ENCODE measurements around the gene C19orf25. TPM values are rescaled to one million over a fixed set of nuclear protein-coding genes. Genes with fewer than 3 reads are reported as not detected.

Gene C19orf25
- total RNA-seq, 4 donors from 2014 or later: 21.6 to 43.6 (median 29.8) TPM

GRCh38 chr19:1491849-1492170 lies 12.8 kb upstream of the C19orf25 start:
- 55% methylated on average over 12 of the region's 12 CpGs for WGBS
- H3K36me3 ChIP-seq: no peaks in the 10 kb centered on the region
- H3K4me1 ChIP-seq: peaks cover 17 to 21% (median 19%) of the 10 kb centered on the region in 4 donors
- no peak for DNase-seq (ENCODE audit: extremely low spot score)
- intact Hi-C loops (cut with DNase I): no loop called here
- H3K27me3 ChIP-seq: peaks cover 0 to 33% (median 0%) of the 10 kb centered on the region in 4 donors
- peak overlapping the region in 3 of 4 donors; percentile 54 to 75 (median 58) for H3K4me3 ChIP-seq
- no peaks in the 10 kb centered on the region for H3K9me3 ChIP-seq
- TF ChIP-seq CTCF (IDR thresholded peaks at IDR 0.05) (no peak), EP300 (IDR thresholded peaks at IDR 0.05) (no peak), POLR2AphosphoS5 (IDR thresholded peaks at IDR 0.05) (no peak), POLR2A (IDR thresholded peaks at IDR 0.05; ENCODE audit: low read depth) (no peak)
- H3K27ac ChIP-seq (replicated peaks in 1 of 4): no peak overlapping the region

- DNase-seq (ENCODE audit: extremely low spot score): no peak
- intact Hi-C loops (cut with DNase I): no loop called here
- H3K4me3 ChIP-seq: peak within 1 kb of the TSS; percentile 56 to 75 (median 60)
- no peaks in the 10 kb centered on the region for H3K36me3 ChIP-seq
- peak within 1 kb of the TSS; percentile 76 to 85 (median 82) for H3K27ac ChIP-seq (replicated peaks in 1 of 4)
- H3K27me3 ChIP-seq: peaks cover 0 to 28% (median 0%) of the 10 kb centered on the region in 4 donors
- peaks cover 17 to 21% (median 19%) of the 10 kb centered on the region in 4 donors for H3K4me1 ChIP-seq
- 7% methylated on average over 13 of the region's 73 CpGs for WGBS
- TF ChIP-seq CTCF (IDR thresholded peaks at IDR 0.05) (no peak), POLR2AphosphoS5 (IDR thresholded peaks at IDR 0.05) (peak in 1 of 2 donors; percentile 23), POLR2A (IDR thresholded peaks at IDR 0.05; ENCODE audit: low read depth) (no peak), EP300 (IDR thresholded peaks at IDR 0.05) (no peak)
- H3K9me3 ChIP-seq: no peaks in the 10 kb centered on the region
Measured at GRCh38 chr19:1491114-1491848, 12.3 kb upstream of the C19orf25 start, which contains the start of gene REEP6. TSS of gene REEP6 (plus strand) at chr19:1491181. CDS start at chr19:1491270, 89 bp downstream.

GRCh38 chr19:1490311-1491113 lies 11.5 kb upstream of the C19orf25 start, which contains the start of gene PCSK4:
TSS of gene PCSK4 (minus strand) at chr19:1490350. CDS start at chr19:1490346, 4 bp downstream.
- peak within 1 kb of the TSS; percentile 56 to 75 (median 60) for H3K4me3 ChIP-seq
- intact Hi-C loops (cut with DNase I): no loop called here
- peak; percentile 100 for DNase-seq (ENCODE audit: extremely low spot score)
- H3K27ac ChIP-seq (replicated peaks in 1 of 4): peak within 1 kb of the TSS; percentile 76 to 85 (median 82)
- no peaks in the 10 kb centered on the region for H3K36me3 ChIP-seq
- no peak for TF ChIP-seq POLR2A (IDR thresholded peaks at IDR 0.05; ENCODE audit: low read depth)
- TF ChIP-seq CTCF (IDR thresholded peaks at IDR 0.05): peak in 1 of 3 experiments; percentile 34
- no peak for TF ChIP-seq EP300 (IDR thresholded peaks at IDR 0.05)
- peak; percentile 54 to 78 for TF ChIP-seq POLR2AphosphoS5 (IDR thresholded peaks at IDR 0.05)
- peaks cover 0 to 20% (median 0%) of the 10 kb centered on the region in 4 donors for H3K27me3 ChIP-seq
- no peaks in the 10 kb centered on the region for H3K9me3 ChIP-seq
- H3K4me1 ChIP-seq: peaks cover 17 to 21% (median 19%) of the 10 kb centered on the region in 4 donors
- WGBS: under 1% methylated on average over 30 of the region's 74 CpGs

- intact Hi-C loops (cut with DNase I): no loop called here
- TF ChIP-seq EP300 (IDR thresholded peaks at IDR 0.05) (no peak), POLR2AphosphoS5 (IDR thresholded peaks at IDR 0.05) (no peak), CTCF (IDR thresholded peaks at IDR 0.05) (no peak), POLR2A (IDR thresholded peaks at IDR 0.05; ENCODE audit: low read depth) (no peak)
- peaks cover 17 to 21% (median 19%) of the 10 kb centered on the region in 4 donors for H3K4me1 ChIP-seq
- no peaks in the 10 kb centered on the region for H3K36me3 ChIP-seq
- H3K27me3 ChIP-seq: peaks cover 0 to 18% (median 0%) of the 10 kb centered on the region in 4 donors
- H3K9me3 ChIP-seq: no peaks in the 10 kb centered on the region
- H3K4me3 ChIP-seq: peak overlapping the region; percentile 54 to 75 (median 60)
- 44% methylated on average over 19 of the region's 37 CpGs for WGBS
- DNase-seq (ENCODE audit: extremely low spot score): no peak
- H3K27ac ChIP-seq (replicated peaks in 1 of 4): peak overlapping the region; percentile 76 to 85 (median 82)
Measured at GRCh38 chr19:1489463-1490310, 10.7 kb upstream of the C19orf25 start.

Data from esophagus muscularis mucosa (tissue), 4 donors.